Amygdala (tissue), 56 donors: ENCODE measurements around the gene CAMTA1.
"Not testable (repeated sequence)": the region's sequence is repeated elsewhere in the genome, so short reads cannot be mapped to it uniquely, and the experiment has no call there.

Experiments
- DNase-seq, 56 donors: peaks; one replicate each; lab custom pipeline; 2025; lab: John Stamatoyannopoulos, UW

The CAMTA1 gene

GRCh38 chr1:7153464-7153863 is 368.2 kb downstream of the CAMTA1 start:
- no peak for DNase-seq

- DNase-seq = no peak
These were observed 374.0 kb downstream of the CAMTA1 start for GRCh38 chr1:7159116-7159781.

GRCh38 chr1:7168554-7168953 is 383.3 kb downstream of the CAMTA1 start:
- DNase-seq = not testable (repeated sequence)

GRCh38 chr1:7171168-7171567 is 385.9 kb downstream of the CAMTA1 start:
- no peak for DNase-seq

- peak in 3 of 56 donors; percentile 13 to 21 (median 19) for DNase-seq
These were observed 386.3 kb downstream of the CAMTA1 start for GRCh38 chr1:7171574-7171973.

GRCh38 chr1:7172804-7173203 is 387.6 kb downstream of the CAMTA1 start:
- DNase-seq = no peak

GRCh38 chr1:7174561-7174960 is 389.3 kb downstream of the CAMTA1 start:
- no peak for DNase-seq

- DNase-seq = no peak
These were observed 390.0 kb downstream of the CAMTA1 start for GRCh38 chr1:7174980-7175906.

- no peak for DNase-seq
These were observed 391.8 kb downstream of the CAMTA1 start for GRCh38 chr1:7177021-7177420.

- peak in 1 of 56 donors; percentile 44 for DNase-seq
These were observed 392.3 kb downstream of the CAMTA1 start for GRCh38 chr1:7177438-7178146.

- no peak for DNase-seq
These were observed 393.1 kb downstream of the CAMTA1 start for GRCh38 chr1:7178336-7178735.

GRCh38 chr1:7178741-7179140 is 393.5 kb downstream of the CAMTA1 start:
- DNase-seq = no peak

GRCh38 chr1:7185721-7186120 is 400.5 kb downstream of the CAMTA1 start:
- no peak for DNase-seq

GRCh38 chr1:7186382-7187111 is 401.3 kb downstream of the CAMTA1 start:
- no peak for DNase-seq

GRCh38 chr1:7187112-7187493 is 401.8 kb downstream of the CAMTA1 start:
- no peak for DNase-seq

GRCh38 chr1:7190261-7190660 is 405.0 kb downstream of the CAMTA1 start:
- no peak for DNase-seq

- DNase-seq = no peak
These were observed 407.2 kb downstream of the CAMTA1 start for GRCh38 chr1:7192453-7192852.

- DNase-seq = no peak
These were observed 411.0 kb downstream of the CAMTA1 start for GRCh38 chr1:7196036-7196911.

GRCh38 chr1:7198664-7199063 is 413.4 kb downstream of the CAMTA1 start:
- no peak for DNase-seq
